ENCODE measurements around the gene HMGB1.
A peak's percentile ranks its signal among the peaks of the same experiment; 100 is the strongest.
"Not testable (repeated sequence)": the region's sequence is repeated elsewhere in the genome, so short reads cannot be mapped to it uniquely, and the experiment has no call there.

Gene HMGB1

DNA sequence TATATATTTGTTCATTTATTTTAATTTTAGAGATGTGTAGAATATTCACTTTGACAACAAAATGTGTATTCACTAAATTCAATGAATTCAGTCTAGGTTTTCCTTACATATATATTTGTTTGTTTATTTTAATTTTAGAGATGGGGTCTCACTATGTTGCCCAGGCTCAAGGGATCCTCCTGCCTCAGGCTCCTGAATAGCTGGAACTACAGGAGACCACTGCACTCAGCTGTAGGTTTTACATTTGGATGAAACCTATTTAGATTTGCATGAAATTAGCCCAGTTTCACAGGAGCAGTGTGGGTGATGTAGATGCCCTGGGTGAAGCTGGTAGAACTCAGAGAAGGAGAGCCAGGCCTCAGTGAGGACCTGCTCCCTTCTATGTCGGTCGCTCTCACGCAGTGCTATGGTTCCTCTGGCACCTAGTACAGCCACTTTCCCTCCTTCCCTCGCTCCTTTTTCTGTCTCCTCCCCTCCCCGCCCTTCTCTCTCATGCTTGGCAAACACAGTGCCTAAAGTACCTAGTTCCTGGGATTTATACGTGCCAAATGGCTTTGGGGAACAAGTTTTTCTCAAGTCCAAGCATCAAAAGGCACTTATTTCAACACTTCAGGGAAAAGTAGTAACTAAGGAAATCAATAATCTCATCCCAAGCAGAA, 14.7 kb upstream of the HMGB1 start:
- H3K4me3 Mint-ChIP-seq: no peak overlapping the region
- peaks cover 9 to 20% of the 10 kb centered on the region in 2 donors for H3K4me1 Mint-ChIP-seq
- ATAC-seq (replicated peaks) (no peak), DNase-seq (no peak)
- H3K36me3 Mint-ChIP-seq: no peaks in the 10 kb centered on the region
- no peaks in the 10 kb centered on the region for H3K9me3 Mint-ChIP-seq
- H3K27me3 Mint-ChIP-seq: no peaks in the 10 kb centered on the region
- no peak overlapping the region for H3K27ac Mint-ChIP-seq

DNA sequence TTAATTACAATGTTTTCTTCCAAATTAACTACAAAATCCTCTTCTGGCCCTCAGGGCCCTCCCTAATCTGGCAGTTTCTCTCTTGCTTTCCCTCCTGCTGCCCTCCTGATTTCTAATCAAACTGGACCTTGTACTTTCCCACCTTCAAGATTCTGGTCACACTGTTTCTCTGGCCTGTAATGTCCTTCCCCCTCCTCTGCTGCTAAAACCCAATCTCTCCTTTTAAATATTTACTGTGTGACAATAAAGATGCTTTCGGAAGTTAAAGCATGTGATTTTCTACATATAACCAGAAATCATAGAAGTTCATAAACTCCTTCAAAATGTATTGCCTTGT, 14.1 kb upstream of the HMGB1 start:
- ATAC-seq (replicated peaks) (no peak), DNase-seq (no peak)
- Mint-ChIP-seq H3K27me3 (no peaks in the 10 kb centered on the region), H3K4me1 (peaks cover 9 to 20% of the 10 kb centered on the region in 2 donors), H3K36me3 (no peaks in the 10 kb centered on the region), H3K27ac (no peak overlapping the region), H3K9me3 (no peaks in the 10 kb centered on the region), H3K4me3 (no peak overlapping the region)

- H3K4me3 Mint-ChIP-seq: no peak overlapping the region
- H3K27me3 Mint-ChIP-seq: no peaks in the 10 kb centered on the region
- H3K4me1 Mint-ChIP-seq: peaks cover 9 to 20% of the 10 kb centered on the region in 2 donors
- ATAC-seq (replicated peaks) (no peak), DNase-seq (no peak)
- H3K36me3 Mint-ChIP-seq: no peaks in the 10 kb centered on the region
- no peaks in the 10 kb centered on the region for H3K9me3 Mint-ChIP-seq
- no peak overlapping the region for H3K27ac Mint-ChIP-seq
Measured at GRCh38 chr13:30479154-30479882, 13.6 kb upstream of the HMGB1 start.

- peaks cover 9 to 20% of the 10 kb centered on the region in 2 donors for H3K4me1 Mint-ChIP-seq
- H3K36me3 Mint-ChIP-seq: no peaks in the 10 kb centered on the region
- no peaks in the 10 kb centered on the region for H3K9me3 Mint-ChIP-seq
- H3K4me3 Mint-ChIP-seq: no peak overlapping the region
- peak overlapping the region; percentile 47 for H3K27ac Mint-ChIP-seq
- DNase-seq (no peak), ATAC-seq (replicated peaks) (peak; percentile 100)
- no peaks in the 10 kb centered on the region for H3K27me3 Mint-ChIP-seq
Measured at GRCh38 chr13:30477346-30478195, 11.8 kb upstream of the HMGB1 start.

GRCh38 chr13:30473675-30474074, 7.9 kb upstream of the HMGB1 start:
- ATAC-seq (replicated peaks): no peak

GRCh38 chr13:30466841-30467252, 1.1 kb upstream of the HMGB1 start:
- H3K4me3 Mint-ChIP-seq: peak overlapping the region; percentile 22 to 97

More at GRCh38 chr13:30473675-30474074, 7.9 kb upstream of the HMGB1 start:
- no peaks in the 10 kb centered on the region for H3K9me3 Mint-ChIP-seq
- DNase-seq: no peak
- no peak overlapping the region for H3K27ac Mint-ChIP-seq
- H3K4me1 Mint-ChIP-seq: peaks cover 7 to 13% of the 10 kb centered on the region in 2 donors
- no peaks in the 10 kb centered on the region for H3K27me3 Mint-ChIP-seq
- H3K4me3 Mint-ChIP-seq: no peak overlapping the region
- H3K36me3 Mint-ChIP-seq: no peaks in the 10 kb centered on the region

DNA sequence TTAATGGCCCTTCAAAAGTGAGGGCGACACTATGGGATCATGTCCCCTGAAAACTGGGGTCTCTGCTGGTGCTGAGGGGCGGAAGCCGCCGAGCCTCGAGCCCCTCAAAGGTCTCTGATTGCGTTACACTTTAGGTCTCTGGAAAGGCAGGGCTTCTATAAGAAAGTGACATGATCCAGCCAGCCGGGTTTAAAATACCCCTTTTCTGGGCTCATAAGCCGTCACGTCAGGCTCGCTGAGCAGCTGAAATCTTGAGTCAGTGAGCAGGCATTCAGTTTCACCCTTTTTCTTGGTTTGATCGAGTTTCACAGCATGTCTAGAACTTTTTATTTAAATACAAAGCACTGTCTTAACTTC, 600 bp upstream of the HMGB1 start:
- H3K4me3 Mint-ChIP-seq: peak overlapping the region; percentile 97
- H3K27ac Mint-ChIP-seq: peak overlapping the region; percentile 100
- no peaks in the 10 kb centered on the region for H3K9me3 Mint-ChIP-seq
- peaks cover 0 to 4% of the 10 kb centered on the region in 2 donors for H3K27me3 Mint-ChIP-seq
- DNase-seq: no peak
- H3K4me1 Mint-ChIP-seq: peaks cover 16 to 28% of the 10 kb centered on the region in 2 donors
- ATAC-seq (replicated peaks): no peak
- H3K36me3 Mint-ChIP-seq: peaks cover 17 to 26% of the 10 kb centered on the region in 2 donors

More at GRCh38 chr13:30466841-30467252, 1.1 kb upstream of the HMGB1 start:
- Mint-ChIP-seq H3K27me3 (peaks cover 0 to 4% of the 10 kb centered on the region in 2 donors), H3K9me3 (no peaks in the 10 kb centered on the region), H3K27ac (peak overlapping the region; percentile 37), H3K4me1 (peaks cover 14 to 25% of the 10 kb centered on the region in 2 donors), H3K36me3 (peaks cover 15 to 23% of the 10 kb centered on the region in 2 donors)
- ATAC-seq (replicated peaks) (no peak), DNase-seq (no peak)

- Mint-ChIP-seq H3K27me3 (peaks cover 0 to 4% of the 10 kb centered on the region in 2 donors), H3K9me3 (no peaks in the 10 kb centered on the region), H3K27ac (no peak overlapping the region), H3K4me3 (no peak overlapping the region), H3K4me1 (peaks cover 17 to 31% of the 10 kb centered on the region in 2 donors), H3K36me3 (peaks cover 18 to 28% of the 10 kb centered on the region in 2 donors)
- no peak for DNase-seq
- ATAC-seq (replicated peaks): peak in 1 of 2 donors; percentile 1
Measured at GRCh38 chr13:30465343-30465592, 468 bp downstream of the HMGB1 start.

DNA sequence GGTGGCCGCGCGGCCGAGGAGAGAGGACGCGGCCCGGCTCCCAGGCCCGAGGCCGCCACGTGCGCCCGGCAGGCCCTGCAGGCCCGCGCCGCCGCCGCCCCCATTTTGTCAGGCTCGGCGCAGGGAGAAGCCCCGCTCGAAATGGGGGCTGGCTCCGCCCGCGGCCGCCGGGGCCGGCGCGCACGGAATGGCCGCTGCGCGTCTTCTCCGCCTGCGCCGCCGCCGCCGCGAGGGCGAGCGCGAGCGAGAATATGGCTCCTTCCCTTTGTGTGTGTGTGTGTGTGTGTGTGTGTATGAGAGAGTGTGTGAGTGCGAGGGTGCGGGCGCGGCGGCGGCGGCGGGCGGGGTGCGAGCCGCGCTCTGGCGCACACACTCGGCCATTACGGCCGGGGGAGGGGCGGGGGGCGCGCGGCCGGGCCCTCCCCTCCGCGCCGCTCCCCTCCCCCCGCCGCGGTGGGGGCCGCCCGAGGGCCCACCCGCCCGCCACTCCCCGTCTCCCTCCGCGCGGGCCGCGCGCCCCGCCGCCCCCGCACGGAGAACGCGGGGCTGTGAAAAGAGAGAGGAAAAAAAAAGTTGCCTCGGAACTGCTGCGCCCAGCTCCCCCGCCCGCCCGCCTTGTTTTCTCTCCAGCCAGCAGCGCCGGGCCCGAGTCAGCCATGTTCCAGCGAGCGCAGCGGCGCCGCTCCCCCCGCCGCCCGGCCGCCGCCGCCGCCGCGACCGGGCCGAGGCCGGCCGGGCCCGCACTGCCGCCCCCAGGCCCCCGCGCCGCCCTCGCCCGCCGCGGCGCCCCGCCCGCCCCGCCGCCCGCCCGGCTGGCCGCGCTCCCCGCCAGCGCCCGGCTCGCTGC, 1.0 kb downstream of the HMGB1 start:
- DNase-seq (peak; percentile 69), ATAC-seq (replicated peaks) (peak; percentile 49 to 55)
- Mint-ChIP-seq H3K27ac (peak overlapping the region; percentile 99), H3K27me3 (peaks cover 0 to 4% of the 10 kb centered on the region in 2 donors), H3K4me3 (peak overlapping the region; percentile 76 to 93), H3K4me1 (peaks cover 17 to 31% of the 10 kb centered on the region in 2 donors), H3K36me3 (peaks cover 18 to 28% of the 10 kb centered on the region in 2 donors), H3K9me3 (no peaks in the 10 kb centered on the region)

GRCh38 chr13:30463787-30464495, 1.8 kb downstream of the HMGB1 start:
- Mint-ChIP-seq H3K9me3 (no peaks in the 10 kb centered on the region), H3K36me3 (peaks cover 23 to 34% of the 10 kb centered on the region in 2 donors), H3K4me1 (peaks cover 17 to 38% of the 10 kb centered on the region in 2 donors), H3K4me3 (peak overlapping the region; percentile 76 to 93), H3K27ac (peak overlapping the region; percentile 99), H3K27me3 (peaks cover 0 to 4% of the 10 kb centered on the region in 2 donors)
- DNase-seq (peak; percentile 74), ATAC-seq (replicated peaks) (peak; percentile 43 to 47)

DNA sequence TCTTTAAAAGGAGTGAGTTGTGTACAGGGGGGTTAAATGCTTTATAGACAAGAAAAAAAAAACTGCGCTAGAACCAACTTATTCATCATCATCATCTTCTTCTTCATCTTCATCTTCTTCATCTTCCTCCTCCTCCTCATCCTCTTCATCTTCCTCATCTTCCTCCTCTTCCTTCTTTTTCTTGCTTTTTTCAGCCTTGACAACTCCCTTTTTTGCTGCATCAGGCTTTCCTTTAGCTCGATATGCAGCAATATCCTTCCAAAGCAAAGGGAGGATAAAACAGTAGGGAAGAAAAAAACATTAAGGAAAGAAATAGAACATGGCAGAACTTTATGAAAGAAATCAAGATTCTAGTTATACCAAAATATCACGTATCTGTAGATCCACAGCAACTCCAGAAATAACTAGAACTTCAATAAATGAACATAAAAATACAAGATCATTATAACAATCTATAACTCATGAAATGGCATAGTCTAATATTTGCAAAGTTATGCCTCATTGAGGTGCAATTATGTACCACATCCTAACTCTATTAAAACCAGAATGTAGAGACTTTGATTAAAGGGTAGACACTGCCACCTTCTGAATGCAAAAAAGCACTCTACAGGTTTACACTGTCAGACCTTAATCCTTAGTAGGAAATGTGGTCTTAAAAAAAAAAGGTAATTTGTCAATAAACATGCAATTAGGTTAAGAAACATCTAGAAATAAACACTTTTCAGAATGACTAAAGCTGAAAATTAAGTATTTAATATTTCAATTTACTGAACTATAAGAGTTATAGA, 4.3 kb downstream of the HMGB1 start:
- not testable (repeated sequence) for H3K27me3 Mint-ChIP-seq; DNase-seq; ATAC-seq (replicated peaks); H3K9me3 Mint-ChIP-seq
- peak overlapping the region in 1 of 2 donors; percentile 44 for H3K4me3 Mint-ChIP-seq
- H3K27ac Mint-ChIP-seq: peak overlapping the region; percentile 87
- H3K36me3 Mint-ChIP-seq: peaks cover 30 to 38% of the 10 kb centered on the region in 2 donors
- peaks cover 16 to 39% of the 10 kb centered on the region in 2 donors for H3K4me1 Mint-ChIP-seq

GRCh38 chr13:30457306-30457891, 8.3 kb downstream of the HMGB1 start:
- no peak for ATAC-seq (replicated peaks)
- Mint-ChIP-seq H3K36me3 (peaks cover 18% of the 10 kb centered on the region in 2 donors), H3K27me3 (no peaks in the 10 kb centered on the region), H3K9me3 (no peaks in the 10 kb centered on the region), H3K4me3 (no peak overlapping the region), H3K27ac (no peak overlapping the region), H3K4me1 (peaks cover 12 to 45% of the 10 kb centered on the region in 2 donors)
- DNase-seq: no peak

All from stimulated activated naive B cell treated with anti-CD40 and anti-IgM and Interleukin-4, amounts not matched to agents 10 μg/mL and 1 μg/mL and 100 μg/mL, for 72 hours (primary cell).